ENCODE data around the gene CFAP157.

GRCh38 chr9:127754099-127755060 is 47.6 kb downstream of the CFAP157 start:
- TF ChIP-seq, protein P1, sequence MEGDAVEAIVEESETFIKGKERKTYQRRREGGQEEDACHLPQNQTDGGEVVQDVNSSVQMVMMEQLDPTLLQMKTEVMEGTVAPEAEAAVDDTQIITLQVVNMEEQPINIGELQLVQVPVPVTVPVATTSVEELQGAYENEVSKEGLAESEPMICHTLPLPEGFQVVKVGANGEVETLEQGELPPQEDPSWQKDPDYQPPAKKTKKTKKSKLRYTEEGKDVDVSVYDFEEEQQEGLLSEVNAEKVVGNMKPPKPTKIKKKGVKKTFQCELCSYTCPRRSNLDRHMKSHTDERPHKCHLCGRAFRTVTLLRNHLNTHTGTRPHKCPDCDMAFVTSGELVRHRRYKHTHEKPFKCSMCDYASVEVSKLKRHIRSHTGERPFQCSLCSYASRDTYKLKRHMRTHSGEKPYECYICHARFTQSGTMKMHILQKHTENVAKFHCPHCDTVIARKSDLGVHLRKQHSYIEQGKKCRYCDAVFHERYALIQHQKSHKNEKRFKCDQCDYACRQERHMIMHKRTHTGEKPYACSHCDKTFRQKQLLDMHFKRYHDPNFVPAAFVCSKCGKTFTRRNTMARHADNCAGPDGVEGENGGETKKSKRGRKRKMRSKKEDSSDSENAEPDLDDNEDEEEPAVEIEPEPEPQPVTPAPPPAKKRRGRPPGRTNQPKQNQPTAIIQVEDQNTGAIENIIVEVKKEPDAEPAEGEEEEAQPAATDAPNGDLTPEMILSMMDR (IDR thresholded peaks at IDR 0.05), result no peak
- TF ChIP-seq POLR2A (IDR thresholded peaks at IDR 0.05), result no peak
- TF ChIP-seq EP300 (IDR thresholded peaks at IDR 0.05), result no peak
